ENCODE data around the gene GNB1L. TPM values are rescaled to one million over a fixed set of nuclear protein-coding genes. Genes with fewer than 3 reads are reported as not detected.
"Not testable (repeated sequence)": the region's sequence is repeated elsewhere in the genome, so short reads cannot be mapped to it uniquely, and the experiment has no call there.

The GNB1L gene
- total RNA-seq, 1 donor from 2014 or later = 7.8 TPM

DNA sequence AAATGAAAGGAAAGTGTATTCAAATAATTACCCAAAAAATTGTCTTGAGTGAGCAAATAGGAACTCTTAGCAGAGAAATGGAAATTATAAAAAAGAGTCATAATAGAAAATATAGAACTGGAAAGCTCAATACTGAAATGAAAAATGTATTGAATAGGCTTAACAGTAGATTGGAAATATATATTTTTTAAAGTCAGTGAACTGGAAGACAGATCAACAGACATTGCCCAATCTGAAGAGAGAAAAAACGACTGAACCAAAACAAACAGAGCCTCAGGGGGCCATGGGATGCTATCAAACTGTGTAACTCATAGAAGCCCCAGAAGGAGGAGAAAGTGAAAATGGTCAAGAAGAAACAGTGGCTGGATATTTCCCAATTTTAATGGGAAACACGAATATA lies 61.5 kb downstream of the GNB1L start:
- H3K9me3 ChIP-seq = no peaks in the 10 kb centered on the region
- H3K4me3 ChIP-seq = no peak overlapping the region
- TF ChIP-seq, protein P1, sequence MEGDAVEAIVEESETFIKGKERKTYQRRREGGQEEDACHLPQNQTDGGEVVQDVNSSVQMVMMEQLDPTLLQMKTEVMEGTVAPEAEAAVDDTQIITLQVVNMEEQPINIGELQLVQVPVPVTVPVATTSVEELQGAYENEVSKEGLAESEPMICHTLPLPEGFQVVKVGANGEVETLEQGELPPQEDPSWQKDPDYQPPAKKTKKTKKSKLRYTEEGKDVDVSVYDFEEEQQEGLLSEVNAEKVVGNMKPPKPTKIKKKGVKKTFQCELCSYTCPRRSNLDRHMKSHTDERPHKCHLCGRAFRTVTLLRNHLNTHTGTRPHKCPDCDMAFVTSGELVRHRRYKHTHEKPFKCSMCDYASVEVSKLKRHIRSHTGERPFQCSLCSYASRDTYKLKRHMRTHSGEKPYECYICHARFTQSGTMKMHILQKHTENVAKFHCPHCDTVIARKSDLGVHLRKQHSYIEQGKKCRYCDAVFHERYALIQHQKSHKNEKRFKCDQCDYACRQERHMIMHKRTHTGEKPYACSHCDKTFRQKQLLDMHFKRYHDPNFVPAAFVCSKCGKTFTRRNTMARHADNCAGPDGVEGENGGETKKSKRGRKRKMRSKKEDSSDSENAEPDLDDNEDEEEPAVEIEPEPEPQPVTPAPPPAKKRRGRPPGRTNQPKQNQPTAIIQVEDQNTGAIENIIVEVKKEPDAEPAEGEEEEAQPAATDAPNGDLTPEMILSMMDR (IDR thresholded peaks at IDR 0.05) = no peak
- no peaks in the 10 kb centered on the region for H3K4me1 ChIP-seq
- H3K36me3 ChIP-seq = no peaks in the 10 kb centered on the region
- ATAC-seq (no peak), DNase-seq (no peak)
- intact Hi-C loops (cut with DNase I) = no loop called here
- no peaks in the 10 kb centered on the region for H3K27me3 ChIP-seq
- H3K27ac ChIP-seq = no peak overlapping the region

DNA sequence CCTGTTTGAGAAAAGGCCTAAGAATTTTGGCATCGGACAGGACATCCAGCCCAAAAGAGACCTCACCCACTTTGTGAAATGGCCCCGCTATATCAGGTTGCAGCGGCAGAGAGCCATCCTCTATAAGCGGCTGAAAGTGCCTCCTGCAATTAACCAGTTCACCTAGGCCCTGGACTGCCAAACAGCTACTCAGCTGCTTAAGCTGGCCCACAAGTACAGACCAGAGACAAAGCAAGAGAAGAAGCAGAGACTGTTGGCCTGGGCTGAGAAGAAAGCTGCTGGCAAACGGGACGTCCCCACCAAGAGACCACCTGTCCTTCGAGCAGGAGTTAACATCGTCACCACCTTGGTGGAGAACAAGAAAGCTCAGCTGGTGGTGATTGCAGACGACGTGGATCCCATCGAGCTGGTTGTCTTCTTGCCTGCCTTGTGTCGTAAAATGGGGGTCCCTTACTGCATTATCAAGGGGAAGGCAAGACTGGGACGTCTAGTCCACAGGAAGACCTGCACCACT lies 62.2 kb downstream of the GNB1L start:
- H3K9me3 ChIP-seq; intact Hi-C loops (cut with DNase I): not testable (repeated sequence)

DNA sequence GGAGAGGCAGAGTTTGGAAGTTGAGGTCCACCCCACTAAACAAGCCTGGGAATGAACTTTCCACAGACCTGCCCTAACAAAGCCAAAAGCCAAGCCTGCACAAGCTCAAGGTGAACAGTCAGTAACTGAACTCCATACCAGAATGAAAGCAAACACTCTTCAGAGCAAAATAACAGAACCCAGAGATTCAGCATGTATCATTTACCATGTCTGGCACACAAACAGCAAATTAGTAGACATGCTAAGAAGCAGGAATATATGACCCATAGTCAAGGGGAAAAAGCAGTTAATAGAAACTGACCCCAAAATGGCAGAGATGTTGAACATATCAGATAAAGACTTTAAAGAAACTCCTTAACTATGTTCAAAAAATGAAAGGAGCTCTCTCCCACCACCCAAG lies 62.8 kb downstream of the GNB1L start:
- no peaks in the 10 kb centered on the region for H3K4me1 ChIP-seq
- no peaks in the 10 kb centered on the region for H3K9me3 ChIP-seq
- H3K4me3 ChIP-seq = no peak overlapping the region
- H3K27ac ChIP-seq = no peak overlapping the region
- H3K27me3 ChIP-seq = no peaks in the 10 kb centered on the region
- ATAC-seq (no peak), DNase-seq (no peak)
- TF ChIP-seq, protein P1 (IDR thresholded peaks at IDR 0.05) = no peak
- intact Hi-C loops (cut with DNase I) = no loop called here
- H3K36me3 ChIP-seq = no peaks in the 10 kb centered on the region

More for the DNA sequence above, 62.2 kb downstream of the GNB1L start:
- not testable (repeated sequence) for DNase-seq, H3K4me1 ChIP-seq, H3K36me3 ChIP-seq, H3K27me3 ChIP-seq, ATAC-seq, H3K27ac ChIP-seq, H3K4me3 ChIP-seq

DNA sequence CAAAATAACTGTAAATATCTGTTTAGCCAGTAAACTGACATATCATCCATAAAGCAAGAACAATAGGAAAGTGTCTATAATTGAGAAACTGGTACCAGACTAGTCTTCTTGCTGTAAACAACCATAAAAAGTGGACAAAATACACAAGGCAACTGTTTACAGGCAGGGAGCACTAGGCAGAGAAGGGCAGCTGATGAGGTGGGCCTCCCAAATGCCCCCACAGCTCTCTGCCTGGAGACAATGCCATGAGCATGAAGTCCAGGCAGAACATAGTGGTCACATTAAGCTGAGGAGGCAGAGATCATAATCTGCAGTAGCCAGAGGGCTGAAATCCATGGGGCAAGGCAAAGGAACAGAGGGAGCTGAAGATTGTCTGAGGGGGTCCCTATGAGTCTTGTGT lies 63.4 kb downstream of the GNB1L start:
- H3K36me3 ChIP-seq = no peaks in the 10 kb centered on the region
- TF ChIP-seq, protein P1 (IDR thresholded peaks at IDR 0.05) = no peak
- no peak for DNase-seq
- H3K4me3 ChIP-seq = no peak overlapping the region
- no peak overlapping the region for H3K27ac ChIP-seq
- intact Hi-C loops (cut with DNase I) = no loop called here
- no peak for ATAC-seq
- H3K9me3 ChIP-seq = no peaks in the 10 kb centered on the region
- H3K4me1 ChIP-seq = no peaks in the 10 kb centered on the region
- no peaks in the 10 kb centered on the region for H3K27me3 ChIP-seq

DNA sequence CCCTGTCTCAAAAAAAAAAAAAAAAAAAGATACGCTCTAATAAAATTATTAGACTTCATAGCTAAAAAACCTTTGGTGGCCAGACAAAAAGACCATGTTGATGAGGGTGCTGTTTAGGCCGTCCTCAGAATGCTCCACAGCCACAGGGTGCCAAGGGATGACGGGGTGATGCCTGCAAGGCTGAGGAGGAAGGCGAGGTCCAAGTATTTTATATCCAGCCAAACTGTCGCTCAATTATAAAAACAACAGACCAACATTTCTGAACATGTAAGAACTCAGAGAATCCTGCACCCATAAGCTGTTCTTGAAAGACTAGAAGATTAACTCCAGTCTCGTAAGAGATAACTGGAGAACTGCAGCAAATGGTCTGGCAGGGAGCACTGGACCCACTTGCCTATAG lies 64.8 kb downstream of the GNB1L start:
- Histone ChIP-seq H3K4me1 (no peaks in the 10 kb centered on the region), H3K9me3 (no peaks in the 10 kb centered on the region), H3K27ac (no peak overlapping the region), H3K27me3 (no peaks in the 10 kb centered on the region), H3K4me3 (no peak overlapping the region), H3K36me3 (no peaks in the 10 kb centered on the region)
- TF ChIP-seq, protein P1 (IDR thresholded peaks at IDR 0.05) = no peak
- intact Hi-C loops (cut with DNase I) = no loop called here
- DNase-seq (no peak), ATAC-seq (no peak)

DNA sequence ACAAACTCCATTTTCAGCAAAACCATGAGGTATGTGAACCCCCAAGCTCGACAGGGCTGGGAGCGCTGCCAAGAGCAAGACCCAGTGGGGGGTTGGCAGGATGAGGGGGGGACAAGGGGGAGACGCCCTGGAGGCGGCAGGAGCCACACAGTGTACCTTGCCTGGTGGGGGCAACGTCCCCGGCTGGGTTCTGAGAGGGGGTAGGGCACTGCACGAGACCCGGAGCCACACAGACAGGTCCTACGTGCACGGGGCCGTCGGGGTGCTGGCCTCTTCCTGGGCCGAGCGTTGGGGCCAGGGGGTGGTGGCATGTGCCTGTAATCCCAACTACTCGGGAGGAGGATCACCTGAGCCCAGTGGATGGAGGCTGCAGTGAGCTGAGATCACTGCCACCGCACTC lies 65.3 kb downstream of the GNB1L start:
- no peak overlapping the region for H3K27ac ChIP-seq
- no peaks in the 10 kb centered on the region for H3K27me3 ChIP-seq
- no peak overlapping the region for H3K4me3 ChIP-seq
- no peak for DNase-seq
- intact Hi-C loops (cut with DNase I) = no loop called here
- ATAC-seq = no peak
- no peaks in the 10 kb centered on the region for H3K4me1 ChIP-seq
- TF ChIP-seq, protein P1 (IDR thresholded peaks at IDR 0.05) = no peak
- H3K36me3 ChIP-seq = no peaks in the 10 kb centered on the region
- H3K9me3 ChIP-seq = no peaks in the 10 kb centered on the region

All from upper lobe of right lung (tissue), 1 donor.